K562 (cell line): ENCODE measurements around the gene FBXW9. TPM values are rescaled to one million over a fixed set of nuclear protein-coding genes. Genes with fewer than 3 reads are reported as not detected.

Experiments used
- ATF1 ChIP-seq, 2 experiments: fragments of 450-650 bp in 1 of 2; IDR thresholded peaks; 2 replicates each; pipeline ENCODE4 v1.6.1; 2016; ENCODE audit warnings: missing compliant biosample characterization in 1 of 2, missing genetic modification characterization in 1 of 2
- BACH1 ChIP-seq: fragments of 200-800 bp; sonication (Bioruptor generic); IDR thresholded peaks from 2 replicates; pipeline ENCODE4 v1.6.1; 2016; ENCODE audit warnings: missing genetic modification characterization, missing compliant biosample characterization
- CCNT2 ChIP-seq: IDR thresholded peaks from 2 replicates; pipeline ENCODE4 v1.6.1; 2011; ENCODE audit warnings: borderline replicate concordance, low read depth, mild to moderate bottlenecking, moderate library complexity, mixed read lengths, low read length; ENCODE audit not compliant: insufficient read length; ENCODE audit errors: extremely low read depth
- DACH1 ChIP-seq: fragments of 450-650 bp; IDR thresholded peaks from 2 replicates; pipeline ENCODE4 v1.6.1; 2018; ENCODE audit not compliant: partially characterized antibody
- E2F3 ChIP-seq: fragments of 250-450 bp; sonication (Bioruptor Pico); IDR thresholded peaks from 2 replicates; pipeline ENCODE4 v1.4.0; 2020; ENCODE audit warnings: mild to moderate bottlenecking
- FOXJ3 ChIP-seq: sonication (generic); formaldehyde crosslinking; IDR thresholded peaks from 2 replicates; pipeline ENCODE4 v1.4.0; 2020; ENCODE audit warnings: mild to moderate bottlenecking, missing genetic modification reagents
- HNRNPK ChIP-seq: fragments of 200-400 bp; formaldehyde crosslinking; IDR thresholded peaks from one replicate; pipeline ENCODE4 v1.6.1; 2018; ENCODE audit warnings: mild to moderate bottlenecking, low read depth, low read length; ENCODE audit not compliant: poor library complexity, severe bottlenecking
- PKNOX1 ChIP-seq: fragments of 450-650 bp; IDR thresholded peaks from 2 replicates; pipeline ENCODE4 v1.6.1; 2016
- SIRT6 ChIP-seq: IDR thresholded peaks from one replicate; pipeline ENCODE4 v1.6.1; 2012; ENCODE audit warnings: low read depth, mild to moderate bottlenecking, control low read depth, inconsistent platforms, low read length, moderate library complexity
- SMAD4 ChIP-seq: fragments of 250-450 bp; sonication (Bioruptor Pico); conservative IDR thresholded peaks from 2 replicates; pipeline ENCODE4 v1.8.0; 2021; ENCODE audit warnings: inconsistent platforms, mild to moderate bottlenecking, moderate library complexity
- SMARCA4 ChIP-seq: fragments of 450-650 bp; IDR thresholded peaks from 2 replicates; pipeline ENCODE4 v1.6.1; 2016
- TFAM ChIP-seq: fragments of 250-450 bp; sonication (Bioruptor Pico); conservative IDR thresholded peaks from 2 replicates; pipeline ENCODE4 v1.5.0; 2021; ENCODE audit warnings: mild to moderate bottlenecking, moderate library complexity
- U2AF1 ChIP-seq: fragments of 200-400 bp; formaldehyde crosslinking; optimal IDR thresholded peaks from 2 replicates; pipeline ENCODE3; 2017; ENCODE audit warnings: mild to moderate bottlenecking, low read depth, low read length, moderate library complexity
- ZNF224 ChIP-seq: sonication (generic); formaldehyde crosslinking; IDR thresholded peaks from 2 replicates; pipeline ENCODE4 v1.8.0; 2022; ENCODE audit warnings: mild to moderate bottlenecking, missing genetic modification reagents
- ZNF24 ChIP-seq: fragments of 450-650 bp; IDR thresholded peaks from 2 replicates; pipeline ENCODE4 v1.6.1; 2016
- ZNF695 ChIP-seq: fragments of 450-650 bp; formaldehyde crosslinking; IDR thresholded peaks from 2 replicates; pipeline ENCODE4 v1.4.0; 2020; ENCODE audit warnings: mild to moderate bottlenecking, moderate library complexity
- ZNF707 ChIP-seq: fragments of 250-450 bp; sonication (Bioruptor Pico); conservative IDR thresholded peaks from 2 replicates; pipeline ENCODE4 v1.8.0; 2022; ENCODE audit warnings: inconsistent platforms, mild to moderate bottlenecking, moderate library complexity
- ZSCAN32 ChIP-seq: fragments of 450-650 bp; formaldehyde crosslinking; IDR thresholded peaks from 2 replicates; pipeline ENCODE4 v1.4.0; 2020; ENCODE audit warnings: mild to moderate bottlenecking, moderate library complexity
- polyA plus RNA-seq, 8 experiments: library from polyadenylated mRNA; depleted of rRNA in 4 of 8; stranded (reverse) in 5 of 8; unstranded in 3 of 8; fragments of >200 nt; fragmentation: Nextera tagmentation in 2 of 8; fragmentation: Illumina TruSeq in 1 of 8; extraction: Ambion mirVana in 2 of 8; extraction: Trizol in 1 of 8; gene quantifications; 2 replicates each; pipeline versions ENCODE4 v1.2.1 to v1.2.3, GENCODE V29; 2011 to 2014; ENCODE audit warnings: inconsistent platforms in 1 of 8, missing spikeins in 1 of 8
- total RNA-seq, 7 experiments: library from RNA; depleted of rRNA in 6 of 7; stranded (reverse); fragments of >200 nt in 6 of 7; fragmentation: Illumina TruSeq in 2 of 7; extraction: Trizol in 2 of 7; gene quantifications; 2 replicates each; pipeline versions ENCODE4 v1.2.1 to v1.2.3, GENCODE V29; 2011 to 2021; ENCODE audit warnings: low replicate concordance in 1 of 7
- TF ChIP-seq, protein P1 (sequence below): sonication (generic); formaldehyde crosslinking; IDR thresholded peaks from 2 replicates; pipeline ENCODE4 v1.8.1; 2023; ENCODE audit warnings: mild to moderate bottlenecking, missing genetic modification reagents, moderate library complexity
- TF ChIP-seq, protein P2 (sequence below): sonication (generic); formaldehyde crosslinking; IDR thresholded peaks from 2 replicates; pipeline ENCODE4 v1.8.0; 2022; ENCODE audit warnings: mild to moderate bottlenecking, missing genetic modification reagents, borderline replicate concordance

FBXW9 gene
- total and polyA plus RNA-seq, 9 of the 15 experiments (the other 6 are each of a cell fraction or from before 2014, with no cell fraction given), result 0.23 to 21.7 (median 6.2) TPM

- TF ChIP-seq BACH1 (tag) (no peak), TFAM (CRISPR knock-in tag) (no peak), ZNF695 (CRISPR knock-in tag) (no peak), U2AF1 (no peak), ZNF224 (CRISPR knock-in tag) (no peak), ATF1 (CRISPR knock-in tag; IDR thresholded peaks at IDR 0.05) (no peak), ATF1 (tag; IDR thresholded peaks at IDR 0.05) (peak; percentile 89), DACH1 (no peak), SMAD4 (CRISPR knock-in tag) (peak; percentile 75; the same call in 1 of the 2 replicates), SMARCA4 (no peak), ZNF707 (CRISPR knock-in tag) (no peak), PKNOX1 (peak; percentile 67), FOXJ3 (CRISPR knock-in tag) (no peak), ZNF24 (no peak), E2F3 (CRISPR knock-in tag) (no peak; the same call in 1 of the 2 replicates), CCNT2 (no peak), SIRT6 (no peak), ZSCAN32 (CRISPR knock-in tag) (0 out of 2 replicates have a peak, but pooled peaks have one; percentile 26), HNRNPK (no peak)
- TF ChIP-seq, protein P1, sequence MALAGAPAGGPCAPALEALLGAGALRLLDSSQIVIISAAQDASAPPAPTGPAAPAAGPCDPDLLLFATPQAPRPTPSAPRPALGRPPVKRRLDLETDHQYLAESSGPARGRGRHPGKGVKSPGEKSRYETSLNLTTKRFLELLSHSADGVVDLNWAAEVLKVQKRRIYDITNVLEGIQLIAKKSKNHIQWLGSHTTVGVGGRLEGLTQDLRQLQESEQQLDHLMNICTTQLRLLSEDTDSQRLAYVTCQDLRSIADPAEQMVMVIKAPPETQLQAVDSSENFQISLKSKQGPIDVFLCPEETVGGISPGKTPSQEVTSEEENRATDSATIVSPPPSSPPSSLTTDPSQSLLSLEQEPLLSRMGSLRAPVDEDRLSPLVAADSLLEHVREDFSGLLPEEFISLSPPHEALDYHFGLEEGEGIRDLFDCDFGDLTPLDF, result no peak; the same call in none of the 2 replicates
- TF ChIP-seq, protein P2, sequence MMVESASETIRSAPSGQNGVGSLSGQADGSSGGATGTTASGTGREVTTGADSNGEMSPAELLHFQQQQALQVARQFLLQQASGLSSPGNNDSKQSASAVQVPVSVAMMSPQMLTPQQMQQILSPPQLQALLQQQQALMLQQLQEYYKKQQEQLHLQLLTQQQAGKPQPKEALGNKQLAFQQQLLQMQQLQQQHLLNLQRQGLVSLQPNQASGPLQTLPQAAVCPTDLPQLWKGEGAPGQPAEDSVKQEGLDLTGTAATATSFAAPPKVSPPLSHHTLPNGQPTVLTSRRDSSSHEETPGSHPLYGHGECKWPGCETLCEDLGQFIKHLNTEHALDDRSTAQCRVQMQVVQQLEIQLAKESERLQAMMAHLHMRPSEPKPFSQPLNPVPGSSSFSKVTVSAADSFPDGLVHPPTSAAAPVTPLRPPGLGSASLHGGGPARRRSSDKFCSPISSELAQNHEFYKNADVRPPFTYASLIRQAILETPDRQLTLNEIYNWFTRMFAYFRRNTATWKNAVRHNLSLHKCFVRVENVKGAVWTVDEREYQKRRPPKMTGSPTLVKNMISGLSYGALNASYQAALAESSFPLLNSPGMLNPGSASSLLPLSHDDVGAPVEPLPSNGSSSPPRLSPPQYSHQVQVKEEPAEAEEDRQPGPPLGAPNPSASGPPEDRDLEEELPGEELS (CRISPR knock-in tag), result 0 out of 2 replicates have a peak, but pooled peaks have one; percentile 23
These were observed 15.1 kb downstream of the FBXW9 start, which contains the start of gene DHPS (continued) for GRCh38 chr19:12681074-12681987.
